CD4-positive, alpha-beta T cell treated with Interleukin-17A for 1 hour (primary cell): ENCODE measurements around the gene FMNL2.
"Not testable (repeated sequence)": the region's sequence is repeated elsewhere in the genome, so short reads cannot be mapped to it uniquely, and the experiment has no call there.

Experiments
- DNase-seq: peaks from one replicate; pipeline ENCODE4 v3.0.0-alpha.2; 2020

The FMNL2 gene

GRCh38 chr2:152379089-152379488 is 44.1 kb downstream of the FMNL2 start:
- DNase-seq = no peak

DNA sequence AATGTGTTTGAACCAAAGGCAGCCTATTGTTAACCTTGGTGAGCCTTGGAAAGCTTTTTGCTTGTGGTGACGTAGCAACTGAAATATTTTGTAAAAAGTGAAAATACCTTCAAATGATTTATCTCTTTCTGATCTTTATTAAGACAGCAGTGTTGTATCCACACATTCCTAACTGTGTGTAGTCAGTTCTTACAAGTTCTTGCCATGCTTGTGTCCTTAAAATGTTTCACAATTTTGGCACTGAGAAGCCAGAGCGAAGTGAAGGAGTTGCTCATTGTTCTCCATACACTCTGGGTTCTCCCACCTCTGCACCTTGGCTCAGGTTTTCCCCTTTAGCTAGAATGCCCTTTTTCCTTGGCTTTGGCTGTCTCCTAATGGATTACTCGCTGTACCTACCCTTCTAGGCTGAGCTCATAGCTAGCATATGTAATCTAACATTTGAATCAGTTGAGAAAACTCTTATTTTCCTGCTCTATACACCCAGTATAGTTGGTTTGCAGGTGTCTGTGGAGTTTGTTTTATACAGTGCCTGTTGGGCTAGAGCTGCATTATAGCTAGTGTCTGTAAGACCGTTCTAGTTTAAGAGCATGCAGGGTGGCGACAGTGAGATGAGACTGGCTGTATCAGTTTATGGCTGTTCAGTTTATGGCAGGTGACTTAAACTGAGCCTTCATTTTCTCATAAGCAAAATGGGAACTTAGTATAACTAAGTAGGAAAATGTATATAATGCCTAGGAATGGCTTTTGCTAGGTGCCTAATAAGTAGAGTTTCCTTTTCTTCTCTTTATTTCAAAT is 45.5 kb downstream of the FMNL2 start:
- no peak for DNase-seq

DNA sequence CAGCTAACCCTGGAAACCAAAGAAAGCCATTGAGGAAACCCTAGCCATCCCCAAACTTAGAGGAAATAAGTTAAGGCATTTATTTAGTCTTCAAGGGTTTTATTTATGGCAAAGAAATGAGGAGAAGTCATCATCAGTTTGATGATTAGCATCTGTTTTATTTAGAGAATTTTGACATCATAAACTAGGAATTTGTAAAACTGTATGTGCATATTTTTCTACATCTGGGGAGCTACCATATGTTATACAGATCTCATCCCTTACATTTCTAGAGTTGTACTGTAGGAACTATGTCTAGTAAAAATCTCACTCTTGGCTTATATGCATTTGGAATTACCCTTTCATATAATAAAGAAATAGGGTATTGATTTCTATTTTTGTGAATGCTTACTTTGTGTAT is 48.7 kb downstream of the FMNL2 start:
- no peak for DNase-seq

GRCh38 chr2:152384992-152385391 is 50.0 kb downstream of the FMNL2 start:
- DNase-seq = no peak

DNA sequence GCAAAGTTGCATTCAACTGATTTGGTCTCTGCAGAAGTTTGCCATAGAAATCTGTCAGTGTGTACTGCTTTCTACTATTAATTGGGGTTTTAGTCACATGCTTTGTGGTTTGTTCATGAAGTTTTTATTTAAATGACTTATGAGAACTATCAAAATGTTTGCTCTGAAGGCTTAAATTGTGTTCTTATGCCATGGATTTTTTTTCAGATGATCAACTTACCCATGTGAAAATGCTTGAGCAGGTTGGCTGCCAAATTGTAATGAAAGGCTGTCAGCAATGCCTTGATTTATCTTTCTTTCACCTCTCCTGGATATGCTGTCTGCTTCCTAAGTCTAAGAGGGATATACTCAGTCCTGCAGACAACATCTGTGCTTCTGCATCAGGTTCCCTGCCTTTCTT is 50.7 kb downstream of the FMNL2 start:
- no peak for DNase-seq

DNA sequence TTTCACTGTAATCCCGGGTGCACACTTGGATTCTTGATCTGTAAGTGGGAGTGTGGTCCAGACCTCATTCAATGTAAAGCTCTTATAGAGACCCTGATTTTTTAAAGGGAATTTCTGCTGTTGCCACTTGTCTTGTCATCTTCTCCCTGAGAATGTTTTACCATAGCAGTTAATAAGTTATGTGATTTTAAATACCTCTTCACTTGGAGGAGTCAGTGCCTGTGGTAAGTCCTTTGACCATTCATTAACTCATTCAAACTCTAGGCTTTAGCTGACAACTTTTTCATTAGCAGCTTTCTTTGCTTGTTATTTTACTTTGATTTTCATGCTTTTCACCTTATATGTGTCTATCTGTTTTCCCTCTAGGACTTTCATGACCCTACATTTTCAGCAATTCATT is 51.3 kb downstream of the FMNL2 start:
- no peak for DNase-seq

- DNase-seq = no peak
These were observed 52.1 kb downstream of the FMNL2 start for GRCh38 chr2:152387041-152387440.

DNA sequence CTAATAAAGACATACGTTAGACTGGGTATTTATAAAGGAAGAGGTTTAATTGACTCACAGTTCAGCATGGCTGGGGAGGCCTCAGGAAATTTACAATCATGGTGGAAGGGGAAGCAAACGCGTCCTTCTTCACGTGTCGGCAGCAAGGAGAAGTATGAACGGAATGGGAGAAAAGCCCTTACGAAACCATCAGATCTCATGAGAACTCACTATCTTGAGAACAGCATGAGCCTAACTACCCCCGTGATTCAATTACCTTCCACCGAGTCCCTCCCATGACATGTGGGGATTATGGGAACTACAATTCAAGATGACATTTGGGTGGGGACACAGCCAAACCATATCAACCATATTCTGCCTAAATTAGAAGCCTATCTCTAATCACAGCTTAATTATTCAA is 53.3 kb downstream of the FMNL2 start:
- DNase-seq = not testable (repeated sequence)

GRCh38 chr2:152389483-152389882 is 54.5 kb downstream of the FMNL2 start:
- no peak for DNase-seq

DNA sequence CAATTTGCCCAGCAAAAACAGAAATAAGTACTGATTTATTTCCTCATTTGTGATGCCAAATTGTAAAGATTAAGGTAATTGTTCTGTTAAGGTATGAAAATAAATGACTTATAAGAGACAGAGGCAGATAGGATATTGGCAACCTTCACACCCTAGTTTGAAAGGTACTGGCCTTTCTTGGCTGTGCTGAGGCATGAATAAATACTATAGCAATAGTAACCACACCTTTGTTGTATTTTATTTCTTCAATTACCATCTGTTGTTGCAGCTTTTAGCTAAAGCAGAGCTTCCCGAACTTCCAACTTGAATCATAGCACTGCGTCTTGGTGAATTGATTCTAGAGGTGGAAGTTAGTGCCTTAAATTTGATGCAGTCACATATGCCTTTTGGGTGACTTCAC is 55.9 kb downstream of the FMNL2 start:
- DNase-seq = no peak

GRCh38 chr2:152391318-152391717 is 56.3 kb downstream of the FMNL2 start:
- DNase-seq = no peak

DNA sequence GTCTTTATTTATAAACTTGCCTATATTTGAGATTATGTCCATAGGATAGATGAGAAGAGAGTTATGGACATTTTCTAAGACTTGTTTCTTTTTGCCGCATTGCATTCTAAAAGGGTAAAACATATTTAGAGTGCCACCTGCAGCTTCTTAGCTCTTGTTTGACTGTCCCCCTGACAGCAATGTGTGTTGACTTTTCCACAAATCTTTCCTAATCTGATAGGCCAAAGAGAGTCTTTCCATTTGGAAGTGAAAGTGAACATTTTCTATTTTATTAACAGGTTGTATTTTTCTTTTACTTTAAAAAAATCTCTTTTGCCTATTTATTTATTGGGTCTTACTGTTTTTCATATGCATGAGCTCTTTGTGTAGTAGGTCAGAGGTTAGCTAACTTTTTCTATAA is 58.4 kb downstream of the FMNL2 start:
- no peak for DNase-seq

DNA sequence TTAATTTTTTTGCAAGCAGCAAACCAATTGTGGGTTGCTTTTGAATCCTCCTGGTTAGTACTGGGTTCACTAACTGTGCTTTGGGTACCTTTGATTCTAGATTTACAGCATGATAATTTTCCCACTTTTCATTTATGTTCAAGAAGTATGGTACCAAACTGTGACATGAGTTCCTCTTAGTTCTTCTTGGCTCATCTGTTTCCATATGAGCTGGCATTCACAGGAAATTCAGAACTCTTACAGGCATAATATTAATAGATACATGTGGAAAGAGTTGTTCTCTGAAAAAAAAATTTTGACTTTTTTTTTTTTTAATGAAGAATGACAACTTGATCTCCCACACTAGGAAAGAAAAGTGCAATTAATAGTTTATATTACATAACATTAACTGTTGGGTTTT is 59.4 kb downstream of the FMNL2 start:
- no peak for DNase-seq

DNA sequence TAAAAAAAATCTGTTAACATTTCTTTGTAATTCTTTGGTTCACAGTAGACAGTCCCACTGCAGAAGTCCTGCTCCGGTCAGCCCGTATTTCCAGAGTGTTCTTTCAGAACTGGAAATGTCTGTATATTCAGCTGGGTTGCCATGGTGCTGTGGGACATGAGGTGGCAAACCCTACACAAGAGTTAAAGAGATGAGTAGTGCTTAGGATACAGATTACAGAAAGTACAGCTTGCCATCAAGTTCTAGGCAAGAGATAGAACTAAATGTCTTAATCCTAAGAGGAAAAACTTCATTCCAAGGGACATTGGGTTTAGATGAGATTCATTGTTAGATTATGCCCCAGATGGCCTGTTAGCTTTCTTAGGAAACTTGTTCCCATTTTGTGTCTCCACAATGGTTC is 60.1 kb downstream of the FMNL2 start:
- no peak for DNase-seq

DNA sequence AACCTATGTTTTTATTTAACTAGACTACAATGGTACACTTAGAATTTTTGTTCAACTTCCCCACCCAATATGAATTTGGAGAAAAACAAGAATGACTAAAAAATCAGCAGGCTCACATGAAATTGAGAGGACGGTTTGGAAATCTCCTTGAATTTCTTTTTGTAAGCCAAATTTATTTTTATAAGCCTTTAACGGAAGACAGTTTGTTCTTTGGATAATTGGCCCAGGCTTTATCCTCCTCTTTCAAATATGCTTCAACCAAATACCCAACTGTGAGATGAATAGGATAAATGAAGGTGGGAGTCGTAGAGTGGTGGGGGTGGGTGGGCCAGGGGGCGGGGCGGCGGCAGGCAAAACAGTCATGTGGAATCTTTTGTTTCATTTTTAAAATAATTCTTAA is 60.6 kb downstream of the FMNL2 start:
- no peak for DNase-seq

- DNase-seq = no peak
These were observed 61.1 kb downstream of the FMNL2 start for GRCh38 chr2:152396051-152396511.

- DNase-seq = no peak
These were observed 61.8 kb downstream of the FMNL2 start for GRCh38 chr2:152396763-152397162.

DNA sequence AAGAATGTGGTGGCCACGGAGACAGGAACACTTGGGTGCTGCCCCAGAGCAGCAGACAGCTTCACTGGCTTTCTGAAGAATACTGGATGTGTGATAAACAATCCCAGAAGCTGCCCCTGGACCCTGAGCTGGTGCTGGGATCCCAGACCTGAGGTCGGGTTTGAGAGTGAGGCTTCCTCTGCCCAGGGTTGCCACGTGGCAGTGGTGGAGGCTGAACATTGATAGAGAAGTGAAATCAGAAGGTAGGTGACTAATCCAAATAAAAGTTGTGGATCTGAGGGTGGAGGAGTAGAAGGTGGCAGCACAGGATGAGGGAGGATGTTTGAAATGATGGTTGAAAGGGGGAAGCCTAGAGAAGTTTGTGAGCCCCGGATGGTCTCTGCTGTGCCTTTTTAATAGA is 64.0 kb downstream of the FMNL2 start:
- DNase-seq = no peak

GRCh38 chr2:152400607-152401214 is 65.7 kb downstream of the FMNL2 start:
- DNase-seq = no peak

GRCh38 chr2:152402780-152403759 is 68.1 kb downstream of the FMNL2 start:
- no peak for DNase-seq

- DNase-seq = no peak
These were observed 70.5 kb downstream of the FMNL2 start for GRCh38 chr2:152405206-152406118.

DNA sequence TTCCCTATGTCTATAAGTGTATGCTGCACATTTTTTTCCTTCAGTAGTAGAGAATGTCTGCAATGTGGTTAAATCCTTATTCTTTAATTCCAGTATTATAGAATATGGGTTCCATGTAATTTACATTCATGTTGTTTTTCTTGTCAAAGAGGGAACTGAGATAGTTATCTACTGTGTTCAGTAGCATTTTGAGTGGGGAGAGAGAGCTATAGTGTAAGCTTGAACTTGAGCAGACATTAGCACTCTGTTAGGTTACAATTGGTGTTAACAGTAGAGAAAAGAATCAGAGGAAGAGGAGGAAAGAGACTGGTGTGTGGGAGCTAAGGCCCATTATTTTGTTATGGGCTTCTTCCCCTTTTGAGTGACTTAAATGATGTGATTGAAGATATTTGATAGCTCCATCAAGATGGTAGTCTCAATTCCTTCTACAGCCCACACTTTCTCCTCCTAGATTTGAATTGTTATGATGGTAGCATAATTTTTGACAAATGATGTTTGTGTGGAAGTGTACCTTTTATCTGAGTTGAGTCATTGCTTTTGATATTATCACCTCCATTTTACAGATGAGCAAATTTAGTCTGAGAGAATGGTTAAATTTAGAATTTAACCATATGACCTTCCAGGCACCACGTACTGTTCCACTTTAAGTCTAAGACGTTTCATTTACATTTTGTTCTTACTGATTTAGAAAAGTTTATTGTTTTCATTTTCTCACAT is 71.3 kb downstream of the FMNL2 start:
- no peak for DNase-seq
